RWPE1 (cell line): ENCODE measurements around the gene ZFP64.

ENCODE experiments used
- CTCF ChIA-PET: fragments of 350-600 bp; sonication (Branson Sonifier 250); formaldehyde crosslinking; extraction: SDS; loops from one replicate; lab custom pipeline; 2021; lab: Yijun Ruan, JAX
- POLR2A ChIA-PET: fragments of 400-600 bp; formaldehyde crosslinking; extraction: SDS; loops from one replicate; lab custom pipeline; 2020; ENCODE audit warnings: antibody characterized with exemption; ENCODE audit not compliant: low non-redundant PET; lab: Yijun Ruan, JAX
- DNase-seq: peaks from one replicate; pipeline ENCODE4 v3.0.0; 2012; ENCODE audit warnings: low spot score
- H3K27ac ChIP-seq: fragments of 450-650 bp; 2 replicates; pipeline ENCODE4 v1.5.1; 2017
- CTCF ChIP-seq: fragments of 450-650 bp; conservative IDR thresholded peaks from 2 replicates; pipeline ENCODE4 v1.5.1; 2017; ENCODE audit warnings: low read depth, mild to moderate bottlenecking

The ZFP64 gene

GRCh38 chr20:52104546-52105441 is 86.8 kb downstream of the ZFP64 start:
- CTCF ChIA-PET = interaction anchor here (0.6 to 2.1 kb wide), 9 partner anchors 15 to 305 kb away, joined by 3 to 10 read pairs (median 3); no protein-coding TSS in a partner anchor
- H3K27ac ChIP-seq = peak overlapping the region; percentile 23; the same call in 1 of the 2 replicates
- no peak for TF ChIP-seq CTCF
- DNase-seq = peak; percentile 73
- POLR2A ChIA-PET = no interaction called here

GRCh38 chr20:52103913-52104545 is 87.5 kb downstream of the ZFP64 start:
- ChIA-PET CTCF (interaction anchor here (0.7 to 2.1 kb wide), 4 partner anchors 23 to 1117 kb away, joined by 3 to 10 read pairs (median 3); no protein-coding TSS in a partner anchor), POLR2A (no interaction called here)
- peak; percentile 26 for DNase-seq
- no peak overlapping the region for H3K27ac ChIP-seq
- no peak for TF ChIP-seq CTCF

- no peak overlapping the region for H3K27ac ChIP-seq
- POLR2A ChIA-PET = no interaction called here
These were observed 88.2 kb downstream of the ZFP64 start for GRCh38 chr20:52103335-52103912.

GRCh38 chr20:52102559-52102958 is 89.0 kb downstream of the ZFP64 start:
- DNase-seq = no peak
- CTCF ChIA-PET = interaction anchor here (0.6 kb wide), 1 partner anchor 350 kb away, joined by 3 read pairs; no protein-coding TSS in a partner anchor
- no peak overlapping the region for H3K27ac ChIP-seq
- TF ChIP-seq CTCF = no peak
- POLR2A ChIA-PET = no interaction called here

More at GRCh38 chr20:52103335-52103912, 88.2 kb downstream of the ZFP64 start:
- DNase-seq = peak; percentile 22
- CTCF ChIA-PET = interaction anchor here (0.6 to 2.1 kb wide), 4 partner anchors 22 to 1116 kb away, joined by 3 to 10 read pairs (median 3); no protein-coding TSS in a partner anchor
- no peak for TF ChIP-seq CTCF

GRCh38 chr20:52102126-52102525 is 89.5 kb downstream of the ZFP64 start:
- CTCF ChIA-PET = interaction anchor here (0.6 to 1.0 kb wide), 2 partner anchors 18 to 1079 kb away, joined by 3 to 4 read pairs; no protein-coding TSS in a partner anchor
- no peak overlapping the region for H3K27ac ChIP-seq
- POLR2A ChIA-PET = no interaction called here
- no peak for TF ChIP-seq CTCF
- DNase-seq = no peak
